GM21515 (cell line): ENCODE measurements around the gene VAV1.

Experiments used
- ATAC-seq: cut with Tn5 transposase; IDR thresholded peaks from one replicate; pipeline ENCODE4 v1.9.1; 2021; ENCODE audit not compliant: unreplicated experiment

Gene VAV1

DNA sequence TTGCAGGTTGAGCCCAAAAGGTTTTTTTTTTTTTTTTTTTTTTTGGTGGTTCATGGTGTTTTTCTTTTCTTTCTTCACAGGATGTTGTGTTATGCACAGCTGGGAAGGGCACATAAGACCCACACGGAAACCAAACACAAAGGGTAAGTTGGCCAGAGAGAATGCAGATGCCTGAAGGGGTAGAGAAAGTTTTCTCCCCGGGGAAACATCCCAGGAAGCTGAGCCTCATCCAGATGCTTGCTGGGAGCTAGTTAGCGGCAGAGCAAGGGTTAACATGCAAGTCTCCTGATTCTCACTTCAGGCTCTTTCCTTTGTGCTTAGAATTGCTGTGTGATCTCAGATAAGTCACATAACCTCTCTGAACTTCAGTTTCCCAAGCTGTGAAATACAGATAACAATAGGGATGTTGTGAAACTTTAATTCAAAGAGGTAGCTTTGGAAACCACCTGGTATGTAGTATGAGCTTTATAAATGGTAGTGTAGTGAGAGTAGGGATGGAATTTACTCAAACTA is 117.9 kb downstream of the VAV1 start:
- ATAC-seq: no peak

- ATAC-seq: no peak
Observed at GRCh38 chr19:6890938-6891337, 118.4 kb downstream of the VAV1 start.

DNA sequence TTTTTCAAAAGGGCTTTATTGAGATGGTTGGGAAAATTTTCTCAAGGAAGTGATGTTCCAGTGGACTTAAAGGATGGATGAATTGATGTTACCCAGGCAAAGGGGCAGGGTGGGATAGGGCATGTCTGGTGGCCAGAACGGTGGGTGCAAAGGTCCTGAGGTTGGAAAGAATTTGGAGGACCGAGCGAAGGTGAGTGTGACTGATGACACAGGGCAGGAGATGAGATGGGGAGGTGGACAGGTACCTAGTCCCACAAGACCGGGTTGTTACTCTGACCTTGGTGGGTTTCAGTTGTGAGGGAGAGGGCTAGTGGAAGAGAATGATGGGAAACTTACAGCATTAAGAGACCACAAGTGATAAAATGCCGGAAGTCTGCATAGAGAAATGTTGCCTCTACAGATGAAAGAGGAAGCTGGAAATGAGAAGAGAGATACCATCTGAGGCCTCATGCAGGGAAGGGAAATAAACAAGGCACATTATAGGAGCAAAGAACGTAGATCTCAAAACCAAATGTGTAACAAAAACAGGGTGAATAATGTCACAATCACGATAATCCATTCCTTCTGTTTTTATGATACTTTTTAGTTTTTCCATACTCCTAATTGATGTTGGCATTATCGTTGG is 119.4 kb downstream of the VAV1 start:
- no peak for ATAC-seq

GRCh38 chr19:6894313-6894712 is 121.8 kb downstream of the VAV1 start:
- ATAC-seq: no peak

- ATAC-seq: no peak
Observed at GRCh38 chr19:6903446-6903845, 130.9 kb downstream of the VAV1 start.

GRCh38 chr19:6906559-6907060 is 134.1 kb downstream of the VAV1 start:
- no peak for ATAC-seq
